GM18526 (cell line): ENCODE results near the gene PDSS2.

Source experiments
- POLR2A ChIP-seq: IDR thresholded peaks from 3 replicates; pipeline ENCODE4 v1.6.1; 2011; ENCODE audit not compliant: insufficient read length; ENCODE audit errors: extremely low read depth

The PDSS2 gene

GRCh38 chr6:107459283-107460082 lies at the start of gene PDSS2:
Gene PDSS2 (minus strand): TSS chr6:107459564. CDS start chr6:107459285, 279 bp downstream.
- peak; percentile 97 for TF ChIP-seq POLR2A

GRCh38 chr6:107506145-107506544 lies 46.8 kb upstream of the PDSS2 start:
- TF ChIP-seq POLR2A: no peak

- TF ChIP-seq POLR2A: no peak
Observed at GRCh38 chr6:107504270-107505026, 45.1 kb upstream of the PDSS2 start.

GRCh38 chr6:107496892-107497684 lies 37.7 kb upstream of the PDSS2 start:
- no peak for TF ChIP-seq POLR2A

- no peak for TF ChIP-seq POLR2A
Observed at GRCh38 chr6:107495971-107496370, 36.6 kb upstream of the PDSS2 start.

GRCh38 chr6:107495196-107495643 lies 35.9 kb upstream of the PDSS2 start:
- no peak for TF ChIP-seq POLR2A

- TF ChIP-seq POLR2A: no peak
Observed at GRCh38 chr6:107493158-107494057, 34.0 kb upstream of the PDSS2 start.

- TF ChIP-seq POLR2A: no peak
Observed at GRCh38 chr6:107491760-107492660, 32.6 kb upstream of the PDSS2 start.

GRCh38 chr6:107491138-107491609 lies 31.8 kb upstream of the PDSS2 start:
- no peak for TF ChIP-seq POLR2A

GRCh38 chr6:107490566-107491137 lies 31.3 kb upstream of the PDSS2 start:
- TF ChIP-seq POLR2A: no peak

DNA sequence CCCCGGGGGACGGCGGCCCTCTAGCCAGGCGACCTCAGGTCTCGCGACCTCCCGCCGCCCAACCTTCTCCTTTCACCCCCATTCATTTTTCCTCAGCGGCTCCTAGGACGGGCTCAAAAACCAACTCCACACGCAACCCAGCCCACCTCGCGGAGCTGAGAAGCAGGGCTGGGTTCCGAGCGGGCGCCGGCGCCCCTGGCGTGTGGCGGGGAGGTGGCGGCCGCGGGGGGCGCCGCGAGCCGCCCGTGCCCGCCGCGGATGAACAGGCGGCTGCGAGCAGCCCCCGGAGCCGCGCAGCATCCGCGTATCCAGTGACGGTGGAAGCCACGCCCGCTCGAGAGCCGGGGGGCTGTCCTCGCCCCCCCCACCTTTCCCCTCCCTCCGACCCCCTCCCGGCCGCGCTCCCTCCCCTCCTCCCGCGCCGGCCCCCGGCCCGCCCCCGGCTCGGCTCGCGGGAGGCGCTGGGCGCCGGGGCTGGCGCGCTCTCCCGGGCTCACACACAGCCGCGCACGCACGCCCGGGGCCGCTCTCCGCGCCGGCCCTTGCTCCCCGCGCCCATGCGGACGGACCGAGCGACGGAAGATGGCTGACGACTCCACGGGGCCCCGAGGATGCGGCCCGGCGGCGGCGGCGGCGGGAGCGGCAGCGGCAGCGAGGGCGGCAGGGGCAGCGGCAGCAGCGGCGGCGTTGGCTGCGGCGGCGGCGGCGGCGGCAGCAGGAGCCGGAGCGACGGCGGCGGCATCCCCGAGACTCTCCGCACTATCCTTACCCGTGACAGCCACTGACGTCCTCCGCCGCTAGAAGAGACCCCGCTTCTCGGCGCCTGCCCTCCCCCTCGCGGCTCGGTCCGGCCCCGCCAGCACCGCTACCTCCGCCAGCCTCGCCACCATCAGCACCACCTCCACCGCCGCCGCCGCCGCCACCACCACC lies 30.5 kb upstream of the PDSS2 start, which contains the start of gene SOBP:
TSS of gene SOBP (plus strand) at position 482 of the 930 bp plus-strand sequence. CDS start 500 bp downstream, outside the sequence.
- TF ChIP-seq POLR2A: no peak
